Psoas muscle (tissue), 8 donors: ENCODE measurements around the gene MS4A4A. TPM values are rescaled to one million over a fixed set of nuclear protein-coding genes. Genes with fewer than 3 reads are reported as not detected.

ENCODE experiments used
- ATAC-seq, 4 donors: fragments of 200-7000 bp; cut with Tn5 transposase; one replicate each; pipeline ENCODE4 v1.9.1; 2020; ENCODE audit warnings: moderate library complexity in 3 of 4, mild to moderate bottlenecking in 2 of 4
- DNase-seq, 2 donors: peaks; one replicate each; pipeline ENCODE4 v3.0.0-alpha.2; 2020
- H3K27ac ChIP-seq: fragments of 200-600 bp; one replicate; pipeline ENCODE4 v1.8.0; 2022
- H3K27me3 ChIP-seq, 3 donors: fragments of 200-600 bp in 1 of 3; one replicate each; pipeline versions ENCODE4 v1.6.1 to v1.8.0; 2013 to 2022; ENCODE audit warnings: low read length in 2 of 3, mild to moderate bottlenecking in 2 of 3, moderate library complexity in 1 of 3; ENCODE audit not compliant: insufficient read depth in 3 of 3
- H3K36me3 ChIP-seq, 2 donors: fragments of 200-600 bp in 1 of 2; one replicate each; pipeline versions ENCODE4 v1.6.1 to v1.8.0; 2013 to 2022; ENCODE audit warnings: low read depth in 1 of 2, mild to moderate bottlenecking in 1 of 2, moderate library complexity in 1 of 2; ENCODE audit not compliant: insufficient read depth in 1 of 2
- H3K4me1 ChIP-seq: fragments of 200-600 bp; one replicate; pipeline ENCODE4 v1.8.0; 2022
- H3K4me3 ChIP-seq: fragments of 200-600 bp; one replicate; pipeline ENCODE4 v1.8.0; 2022; ENCODE audit warnings: mild to moderate bottlenecking
- H3K9me3 ChIP-seq: fragments of 200-600 bp; one replicate; pipeline ENCODE4 v1.8.0; 2022
- CTCF ChIP-seq: fragments of 200-600 bp; IDR thresholded peaks from one replicate; pipeline ENCODE4 v1.8.0; 2022; ENCODE audit warnings: antibody characterized with exemption
- WGBS, 3 donors: extraction: QIAGEN DNeasy Blood & Tissue Kit; methylation state at CpG; one replicate each; pipeline versions ENCODE4 v1.1.6 to v1.1.7; 2013; 5-methylcytosine and 5-hydroxymethylcytosine counted together
- intact Hi-C, 2 donors: fragments of 100-400 bp; cut with DNase I; formaldehyde crosslinking; loops; one replicate each; pipeline versions ENCODE4 v1.11.0 to v1.14.2; 2022
- polyA plus RNA-seq, 3 donors: library from polyadenylated mRNA; stranded (reverse); fragments of 200-250 nt; gene quantifications; one replicate each; pipeline ENCODE4 v1.2.3, GENCODE V29; 2013
- total RNA-seq, 4 donors: library from RNA; stranded (reverse); fragmentation: NEBNext Ultra II Directional in 2 of 4; extraction: Animal tissue kit (Norgen Biotek cat#: 25700) in 2 of 4; gene quantifications; one replicate each; pipeline versions ENCODE4 v1.2.1 to v1.2.4, GENCODE V29; 2021 to 2023
- donor health status: healthy with polysubstance abuse.
- donor health status: DM: no; HTN: no; CAD: no; lungs with moderate emphysema.
- donor health status: Bipolar disorder and iron deficiency.
- donor health status: healthy.
- donor health status: DM: yes; HTN: yes; CAD: no.
- donor health status: DM: no; HTN: no; CAD: no.
- donor health status: DM: no; HTN: no; CAD: no.
- donor health status: DM: yes; HTN: yes; CAD: no.

The MS4A4A gene
- total and polyA plus RNA-seq, 7 donors, result 2.4 to 9.4 (median 6.7) TPM

- WGBS, 3 donors, result 78 to 83% (median 83%) methylated on average over 1 of the region's 1 CpG
- H3K36me3 ChIP-seq, result no peaks in the 10 kb centered on the region
- peaks cover 0 to 2% (median 0%) of the 10 kb centered on the region in 3 donors for H3K27me3 ChIP-seq
- DNase-seq (no peak), ATAC-seq (no peak)
- H3K4me3 ChIP-seq, result no peak overlapping the region
- no peaks in the 10 kb centered on the region for H3K9me3 ChIP-seq
- TF ChIP-seq CTCF, result no peak
- H3K27ac ChIP-seq, result no peak overlapping the region
- no peaks in the 10 kb centered on the region for H3K4me1 ChIP-seq
- intact Hi-C loops, result no loop called here
These were observed 69.5 kb downstream of the MS4A4A start for GRCh38 chr11:60349990-60350389.

GRCh38 chr11:60357771-60358170 is 77.3 kb downstream of the MS4A4A start:
- 17 to 20% (median 19%) methylated on average over 2 of the region's 2 CpGs for WGBS, 3 donors
- no peak for DNase-seq
- intact Hi-C loops, result no loop called here
- no peaks in the 10 kb centered on the region for H3K4me1 ChIP-seq
- ATAC-seq, result no peak
- peaks cover 0 to 2% (median 0%) of the 10 kb centered on the region in 3 donors for H3K27me3 ChIP-seq
- no peak overlapping the region for H3K27ac ChIP-seq
- no peaks in the 10 kb centered on the region for H3K36me3 ChIP-seq
- H3K9me3 ChIP-seq, result peaks cover 7% of the 10 kb centered on the region
- TF ChIP-seq CTCF, result no peak
- no peak overlapping the region for H3K4me3 ChIP-seq

Other genes starting within 250 kb of the MS4A4A start
- not detected for gene OOSP2, start 240.3 kb upstream of the MS4A4A start, total RNA-seq
- not detected for gene OOSP2, start 240.3 kb upstream of the MS4A4A start, polyA plus RNA-seq
- not detected for gene MS4A3, start 224.0 kb upstream of the MS4A4A start, total RNA-seq
- gene MS4A3, start 224.0 kb upstream of the MS4A4A start, polyA plus RNA-seq, result under 1 TPM in 1 of 3 donors, not detected in 2; 0.03 TPM
- gene MS4A2, start 192.0 kb upstream of the MS4A4A start, total RNA-seq, result under 1 TPM; 0.17 to 0.55 (median 0.31) TPM
- under 1 TPM in 2 of 3 donors, not detected in 1; 0.01 to 0.05 TPM for gene MS4A2, start 192.0 kb upstream of the MS4A4A start, polyA plus RNA-seq
- 10 to 100 TPM; 14.7 to 22.6 (median 18.0) TPM for gene MS4A6A, start 97.6 kb upstream of the MS4A4A start, total RNA-seq
- gene MS4A6A, start 97.6 kb upstream of the MS4A4A start, polyA plus RNA-seq, result 10 to 100 TPM in 1 of 3 donors, 1 to 10 TPM in 2; 2.9 to 11.6 (median 4.2) TPM
- 1 to 10 TPM in 1 of 4 donors, under 1 TPM in 3; 0.47 to 1.6 (median 0.71) TPM for gene MS4A4E, start 37.5 kb upstream of the MS4A4A start, total RNA-seq
- under 1 TPM; 0.05 to 0.33 (median 0.23) TPM for gene MS4A4E, start 37.5 kb upstream of the MS4A4A start, polyA plus RNA-seq
- gene MS4A6E, start 46.6 kb downstream of the MS4A4A start, total RNA-seq, result not detected
- gene MS4A6E, start 46.6 kb downstream of the MS4A4A start, polyA plus RNA-seq, result not detected
- gene MS4A7, start 97.9 kb downstream of the MS4A4A start, total RNA-seq, result 1 to 10 TPM; 3.8 to 5.4 (median 5.0) TPM
- gene MS4A7, start 97.9 kb downstream of the MS4A4A start, polyA plus RNA-seq, result 1 to 10 TPM; 1.0 to 1.5 (median 1.1) TPM
- gene MS4A14, start 115.8 kb downstream of the MS4A4A start, total RNA-seq, result 1 to 10 TPM in 1 of 4 donors, under 1 TPM in 3; 0.12 to 1.3 (median 0.30) TPM
- under 1 TPM; 0.03 to 0.14 (median 0.05) TPM for gene MS4A14, start 115.8 kb downstream of the MS4A4A start, polyA plus RNA-seq
- gene MS4A5, start 148.9 kb downstream of the MS4A4A start, total RNA-seq, result not detected
- gene MS4A5, start 148.9 kb downstream of the MS4A4A start, polyA plus RNA-seq, result not detected
- gene MS4A1, start 175.2 kb downstream of the MS4A4A start, total RNA-seq, result 1 to 10 TPM in 1 of 4 donors, under 1 TPM in 2, not detected in 1; 0.73 to 1.9 (median 0.74) TPM
- under 1 TPM; 0.09 to 0.24 (median 0.22) TPM for gene MS4A1, start 175.2 kb downstream of the MS4A4A start, polyA plus RNA-seq
- not detected for gene MS4A12, start 212.1 kb downstream of the MS4A4A start, total RNA-seq
- not detected for gene MS4A12, start 212.1 kb downstream of the MS4A4A start, polyA plus RNA-seq
- gene MS4A13, start 234.7 kb downstream of the MS4A4A start, total RNA-seq, result not detected
- gene MS4A13, start 234.7 kb downstream of the MS4A4A start, polyA plus RNA-seq, result not detected